KBM-7 (cell line): ENCODE measurements around the gene RANBP3.
"Not testable (repeated sequence)": the region's sequence is repeated elsewhere in the genome, so short reads cannot be mapped to it uniquely, and the experiment has no call there.

Experiments used
- DNase-seq: peaks from one replicate; pipeline ENCODE4 v3.0.0-alpha.2; 2015
- in situ Hi-C: fragments of 300-500 bp; cut with MboI; formaldehyde crosslinking; loops from 2 replicates; pipeline ENCODE4 v1.14.3; 2020; ENCODE audit warnings: low sequenced_read_pairs, low pct_unique_long_range_greater_than_20kb, mixed read lengths

RANBP3 gene

DNA sequence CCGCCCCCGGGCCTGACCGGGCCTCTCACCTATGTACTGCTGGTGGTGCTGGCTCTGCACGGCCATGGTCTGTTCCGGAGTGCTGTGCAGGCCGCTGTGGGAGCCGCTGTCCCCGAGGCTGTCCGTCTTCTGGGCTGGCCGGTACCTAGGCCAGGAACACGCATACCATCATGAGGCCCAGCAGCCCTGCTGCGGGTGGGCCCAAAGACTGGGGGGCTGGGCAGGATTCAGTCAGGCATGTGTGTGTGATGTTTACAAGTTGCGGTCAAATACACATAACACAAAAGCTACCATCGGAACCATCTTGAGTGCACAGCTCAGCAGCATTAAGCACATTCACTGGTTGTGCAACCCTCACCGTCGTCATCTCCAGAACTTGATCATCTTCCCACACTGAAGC lies 32.2 kb upstream of the RANBP3 start:
- in situ Hi-C loops, result no loop called here
- no peak for DNase-seq

DNA sequence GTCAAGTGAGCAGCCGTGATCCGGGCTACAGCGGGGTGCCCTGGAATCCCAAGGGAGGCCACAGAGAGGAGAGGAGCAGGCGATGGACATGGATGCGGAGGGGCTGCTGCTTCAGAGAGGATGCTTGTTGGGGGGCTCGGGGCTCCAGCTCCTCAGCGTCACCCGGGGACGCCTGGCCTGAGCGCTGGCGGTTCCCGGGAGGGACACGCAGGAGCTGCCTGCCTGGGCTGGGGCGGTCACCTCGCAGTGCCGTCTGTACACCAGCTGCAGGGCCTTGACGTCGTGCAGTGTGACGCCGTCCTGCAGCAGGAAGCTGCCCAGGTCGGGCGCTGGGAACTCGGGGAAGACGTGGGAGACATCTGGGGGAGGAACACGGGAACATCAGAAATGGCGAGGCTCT lies 29.9 kb upstream of the RANBP3 start:
- in situ Hi-C loops, result no loop called here
- DNase-seq, result no peak

DNA sequence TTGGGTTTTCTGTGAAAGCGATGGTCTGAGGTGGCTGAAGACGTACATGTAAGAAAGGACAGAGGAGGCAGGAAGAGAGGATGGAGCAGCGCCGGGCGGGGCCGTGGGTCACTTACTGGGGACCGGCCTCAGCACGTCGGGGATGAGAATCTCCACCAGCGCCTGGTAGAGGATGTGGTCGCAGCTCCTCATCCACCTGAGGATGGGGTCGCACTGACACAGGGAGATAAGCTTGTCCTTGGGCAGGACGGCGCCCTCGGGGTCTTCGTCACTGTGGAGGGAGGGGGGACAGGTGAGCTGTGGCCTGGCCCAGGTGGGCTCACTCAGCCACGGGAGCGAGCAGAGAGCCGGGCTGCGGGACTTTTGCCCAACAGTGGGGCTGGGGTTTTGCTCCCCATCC lies 29.0 kb upstream of the RANBP3 start:
- in situ Hi-C loops, result no loop called here
- no peak for DNase-seq

DNA sequence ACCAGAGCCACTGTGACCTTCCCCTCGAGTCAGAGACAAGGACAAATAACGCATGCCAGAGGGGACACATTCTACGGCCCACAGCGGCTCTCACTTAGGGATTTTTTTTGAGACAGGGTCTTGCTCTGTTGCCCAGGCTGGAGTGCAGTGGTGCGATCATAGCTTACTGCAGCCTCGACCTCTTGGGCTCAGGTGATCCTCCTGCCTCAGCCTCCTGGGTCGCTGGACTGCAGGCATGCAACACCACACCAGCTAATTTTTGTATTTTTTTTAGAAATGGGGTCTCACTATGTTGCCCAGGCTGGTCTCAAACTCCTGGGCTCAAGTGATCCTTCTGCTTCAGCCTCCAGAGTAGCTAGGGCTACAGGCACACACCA lies 28.1 kb upstream of the RANBP3 start:
- in situ Hi-C loops, DNase-seq: not testable (repeated sequence)

DNA sequence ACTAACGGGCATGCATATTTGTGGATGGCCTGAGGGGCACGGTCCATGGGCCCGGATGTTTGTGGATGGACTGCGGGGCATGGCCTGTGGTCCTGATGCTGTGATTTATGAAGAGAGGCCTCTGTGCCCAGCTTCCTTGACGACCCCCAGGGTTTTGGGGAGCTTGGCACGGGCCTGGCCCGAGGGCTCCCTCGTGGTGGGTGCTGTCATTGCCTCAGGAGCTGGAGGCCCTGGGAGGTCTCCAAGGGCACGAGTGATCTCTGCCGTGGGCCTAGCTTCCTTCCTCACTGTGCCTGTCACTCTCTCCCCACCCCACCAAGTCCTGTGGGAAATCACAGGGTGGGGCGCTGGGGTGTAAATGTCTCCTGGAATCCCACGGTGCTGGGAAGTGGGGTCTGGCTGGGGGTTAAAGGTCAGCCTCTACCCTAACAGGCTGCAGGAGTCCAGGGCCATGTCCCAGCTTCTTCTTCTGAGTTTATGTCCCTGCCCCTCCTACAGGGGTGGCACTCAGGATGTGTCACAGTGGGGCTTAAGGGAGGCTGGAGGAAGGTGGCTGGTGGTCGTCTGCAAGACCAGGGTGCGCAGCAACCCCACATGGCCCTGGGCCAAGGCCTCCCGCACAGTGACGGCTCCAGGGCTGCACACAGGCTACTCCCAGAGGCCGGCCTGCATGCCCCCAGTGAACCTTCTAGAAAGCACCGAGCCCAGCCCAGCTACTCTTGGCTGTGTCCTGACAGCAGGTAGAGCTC lies 27.6 kb upstream of the RANBP3 start:
- in situ Hi-C loops, result no loop called here
- no peak for DNase-seq

DNA sequence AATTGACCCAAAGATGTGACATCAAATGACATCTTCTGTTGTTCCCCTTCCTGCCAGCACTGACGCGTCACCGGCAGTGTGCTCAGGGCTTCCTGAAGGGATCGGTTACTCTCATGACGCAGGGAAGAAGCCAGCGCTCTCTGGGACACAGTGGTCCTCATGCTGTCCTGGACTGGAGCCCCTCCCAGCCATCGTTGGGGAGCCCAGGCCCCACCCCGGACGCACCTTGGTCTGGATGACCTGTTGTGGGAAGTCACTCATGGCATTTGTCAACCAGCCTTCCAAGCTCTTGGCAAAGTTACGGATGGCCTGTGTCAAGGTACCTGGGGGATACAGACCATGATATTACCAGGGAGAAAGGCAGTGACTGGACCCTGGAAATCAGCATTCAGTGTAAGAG lies 26.0 kb upstream of the RANBP3 start:
- no peak for DNase-seq
- in situ Hi-C loops, result no loop called here

DNA sequence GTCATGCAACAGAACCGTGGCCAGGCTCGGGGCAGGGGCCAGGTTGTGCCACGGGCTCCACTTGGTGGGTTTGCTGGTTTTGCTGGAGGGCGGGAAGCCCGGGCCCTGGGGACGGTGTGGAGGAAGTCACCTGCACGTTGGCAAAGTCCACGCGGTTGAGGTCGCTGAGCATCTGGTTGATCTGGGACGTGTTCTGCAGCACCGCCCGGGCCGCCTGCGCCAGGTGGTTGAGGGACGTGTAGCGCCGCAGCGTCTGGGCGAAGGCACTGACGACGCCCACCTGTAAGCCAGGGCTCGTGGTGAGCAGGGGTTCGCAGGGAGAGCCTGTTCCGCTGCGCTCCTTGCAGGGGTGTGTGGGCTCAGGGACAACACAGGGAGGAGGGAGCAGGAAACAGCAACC lies 24.7 kb upstream of the RANBP3 start:
- no peak for DNase-seq
- in situ Hi-C loops, result no loop called here

DNA sequence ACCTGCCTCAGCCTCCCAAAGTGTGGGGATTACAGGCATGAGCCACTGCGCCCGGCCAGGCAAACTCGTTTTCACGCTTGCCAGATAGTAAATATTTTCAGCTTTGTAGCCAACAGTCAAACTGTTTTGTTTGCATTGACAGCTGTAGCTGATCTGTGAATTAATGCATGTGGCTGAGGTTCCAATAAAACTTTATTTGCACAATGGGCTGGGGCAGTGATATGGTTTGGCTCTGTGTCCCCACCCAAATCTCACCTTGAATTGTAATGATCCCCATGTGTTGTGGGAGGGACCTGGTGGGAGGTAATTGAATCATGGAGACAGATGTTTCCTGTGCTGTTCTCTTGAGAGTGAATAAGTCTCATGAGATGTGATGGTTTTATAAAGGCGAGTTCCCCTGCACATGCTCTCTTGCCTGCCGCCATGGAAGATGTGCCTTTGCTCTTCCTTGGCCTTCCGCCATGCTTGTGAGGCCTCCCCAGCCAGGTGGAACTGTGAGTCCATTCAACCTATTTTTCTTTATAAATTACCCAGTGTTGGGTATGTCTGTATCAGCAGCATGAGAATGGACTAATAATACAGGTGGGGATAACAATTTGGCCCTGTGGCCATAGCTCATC lies 22.4 kb upstream of the RANBP3 start:
- in situ Hi-C loops, result no loop called here
- DNase-seq, result no peak

DNA sequence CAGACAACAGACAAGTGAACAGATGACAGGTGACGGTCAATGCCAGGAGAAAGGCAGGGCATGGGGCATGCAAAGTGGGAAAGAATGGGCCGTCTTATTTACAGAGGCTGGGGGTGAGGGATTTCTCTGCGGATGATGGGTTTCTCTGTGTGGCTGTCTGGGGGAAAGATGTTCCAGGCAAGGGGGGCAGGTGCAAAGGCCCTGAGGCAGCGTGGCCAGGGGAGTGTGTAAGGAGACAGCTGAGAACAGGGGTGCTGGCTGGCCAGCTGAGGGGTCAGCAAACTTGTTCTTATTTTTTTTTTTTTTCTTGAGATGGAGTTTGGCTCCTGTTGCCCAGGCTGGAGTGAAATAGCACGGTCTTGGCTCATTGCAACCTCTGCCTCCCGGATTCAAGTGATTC lies 21.8 kb upstream of the RANBP3 start:
- no peak for DNase-seq
- in situ Hi-C loops, result no loop called here

DNA sequence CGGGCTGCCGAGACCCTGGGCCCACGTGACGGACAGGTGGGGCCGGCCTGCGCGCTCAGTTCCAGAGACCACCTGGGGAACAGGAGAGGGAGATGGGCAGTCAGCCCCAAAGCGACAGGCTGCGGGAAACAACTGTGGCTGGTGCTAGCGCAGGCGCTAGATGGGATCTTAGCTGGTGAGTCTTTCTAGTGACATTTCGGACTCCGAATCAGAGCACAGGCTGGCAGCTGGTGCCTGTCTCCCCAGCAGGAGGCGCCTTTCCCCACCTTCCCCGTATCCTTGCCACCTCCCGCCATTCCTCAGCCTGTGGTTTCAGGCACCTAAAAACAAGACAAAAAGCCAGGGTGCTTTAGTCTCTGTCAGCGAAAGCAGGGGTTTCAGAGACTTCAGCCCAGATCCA lies 19.4 kb upstream of the RANBP3 start:
- DNase-seq, result no peak
- in situ Hi-C loops, result no loop called here

DNA sequence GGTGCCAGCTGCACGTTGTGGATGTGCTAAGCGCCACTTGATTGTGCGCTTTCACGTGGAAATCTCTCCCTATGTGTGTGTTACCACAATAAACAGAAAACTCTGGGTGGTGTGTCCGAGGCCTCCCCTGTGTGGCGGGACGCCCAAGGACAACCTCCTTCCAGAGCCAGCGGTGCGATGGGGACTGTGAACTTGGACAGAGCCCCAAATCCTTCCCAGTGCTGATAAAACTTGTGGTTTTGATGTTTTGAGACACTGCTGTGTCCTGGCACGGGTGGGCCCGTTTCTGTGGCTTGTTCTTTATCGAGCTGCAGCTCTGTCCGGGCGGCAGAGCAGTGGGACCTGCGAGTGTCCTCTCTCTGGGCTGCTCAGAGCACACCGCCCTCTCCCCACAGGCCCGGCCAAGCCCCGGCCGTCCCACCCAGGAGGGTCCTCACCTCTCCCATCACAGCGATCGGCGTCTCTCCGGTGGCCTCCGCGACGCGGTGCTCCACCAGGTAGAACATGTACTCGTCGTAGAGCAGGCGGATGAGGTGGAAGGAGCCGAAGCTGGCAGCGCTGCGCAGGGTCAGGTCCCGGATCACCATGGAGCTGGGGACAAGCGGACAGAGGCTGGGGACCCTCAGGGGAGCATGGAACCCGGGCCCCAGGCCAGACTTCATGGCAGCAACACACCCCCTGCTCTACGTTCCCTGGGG lies 18.8 kb upstream of the RANBP3 start:
- DNase-seq, result no peak
- in situ Hi-C loops, result no loop called here

DNA sequence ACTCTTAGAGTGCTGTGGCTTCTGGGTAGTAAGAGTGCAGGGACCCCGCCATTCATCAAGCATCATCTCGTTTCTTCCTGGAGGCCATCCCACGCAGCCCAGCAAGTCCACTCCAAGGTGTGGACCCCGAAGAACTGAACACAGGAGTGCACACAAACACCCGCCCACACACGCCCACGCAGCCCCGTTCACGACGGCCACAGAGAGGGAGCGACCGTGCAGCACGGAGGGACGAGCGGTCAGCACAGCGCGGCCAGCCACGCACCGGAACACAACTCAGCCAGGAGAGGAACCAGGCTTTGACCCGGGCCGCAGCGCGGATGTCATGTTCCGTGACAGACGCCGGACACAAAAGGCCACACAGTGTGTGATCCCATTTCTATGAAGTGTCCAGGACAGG lies 18.2 kb upstream of the RANBP3 start:
- in situ Hi-C loops, result no loop called here
- DNase-seq, result no peak

DNA sequence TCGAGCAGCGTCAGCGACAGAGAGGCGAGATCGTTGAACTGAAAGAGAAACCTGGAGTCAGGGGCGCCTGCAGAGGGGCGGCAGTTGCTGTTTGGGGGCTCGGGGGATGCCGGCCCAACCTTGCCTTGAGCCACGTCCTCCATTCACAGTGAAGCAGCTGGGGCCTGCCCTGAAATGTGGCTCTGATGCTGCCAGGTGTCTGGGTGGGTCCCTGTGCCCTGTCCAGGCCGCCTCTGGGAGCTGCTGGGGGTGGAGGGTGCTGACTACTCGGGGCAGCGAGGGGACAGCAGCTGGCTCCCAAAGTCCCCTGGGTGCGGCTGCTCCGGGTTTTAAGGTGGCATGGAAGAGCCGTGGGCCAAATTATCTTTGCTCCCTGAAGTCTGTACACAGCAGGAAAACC lies 17.7 kb upstream of the RANBP3 start:
- in situ Hi-C loops, result no loop called here
- DNase-seq, result no peak

DNA sequence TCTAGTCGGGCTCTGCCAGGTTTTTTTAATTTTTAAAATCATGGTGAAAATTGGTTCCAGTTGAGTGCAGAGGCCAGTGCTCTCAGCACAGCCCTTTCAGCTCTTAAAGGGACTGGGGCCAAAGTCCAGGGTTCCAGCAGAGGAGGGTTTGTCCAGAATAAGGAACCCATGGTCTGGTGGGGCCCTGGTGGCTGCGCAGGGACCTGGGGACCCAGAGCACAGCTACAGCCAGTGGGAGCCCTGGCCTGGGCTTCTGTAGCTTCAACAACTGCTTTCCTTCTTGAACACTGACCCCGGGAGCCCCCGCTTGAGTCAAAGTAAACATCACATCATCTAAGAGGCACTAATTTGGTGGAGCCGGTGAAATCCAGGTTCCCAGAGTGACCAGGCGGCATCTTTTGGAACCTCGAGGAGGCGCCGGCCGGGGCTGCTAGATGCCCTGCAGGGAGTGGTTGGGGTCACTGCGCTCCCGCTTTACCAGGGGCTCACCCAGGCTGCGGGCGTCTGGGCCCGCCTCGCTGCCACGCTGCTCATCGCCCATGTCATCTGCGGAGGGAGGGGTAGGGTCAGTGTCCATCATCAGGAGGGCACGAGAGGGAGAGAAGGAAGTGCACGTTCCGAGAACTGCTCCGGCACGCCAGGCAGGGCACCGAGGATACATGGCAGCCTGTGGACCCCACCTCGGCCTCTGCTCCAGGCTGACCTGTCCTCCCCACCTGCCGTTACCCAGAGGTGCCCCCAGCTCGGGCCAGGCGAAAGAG lies 16.6 kb upstream of the RANBP3 start:
- in situ Hi-C loops, result no loop called here
- DNase-seq, result no peak

DNA sequence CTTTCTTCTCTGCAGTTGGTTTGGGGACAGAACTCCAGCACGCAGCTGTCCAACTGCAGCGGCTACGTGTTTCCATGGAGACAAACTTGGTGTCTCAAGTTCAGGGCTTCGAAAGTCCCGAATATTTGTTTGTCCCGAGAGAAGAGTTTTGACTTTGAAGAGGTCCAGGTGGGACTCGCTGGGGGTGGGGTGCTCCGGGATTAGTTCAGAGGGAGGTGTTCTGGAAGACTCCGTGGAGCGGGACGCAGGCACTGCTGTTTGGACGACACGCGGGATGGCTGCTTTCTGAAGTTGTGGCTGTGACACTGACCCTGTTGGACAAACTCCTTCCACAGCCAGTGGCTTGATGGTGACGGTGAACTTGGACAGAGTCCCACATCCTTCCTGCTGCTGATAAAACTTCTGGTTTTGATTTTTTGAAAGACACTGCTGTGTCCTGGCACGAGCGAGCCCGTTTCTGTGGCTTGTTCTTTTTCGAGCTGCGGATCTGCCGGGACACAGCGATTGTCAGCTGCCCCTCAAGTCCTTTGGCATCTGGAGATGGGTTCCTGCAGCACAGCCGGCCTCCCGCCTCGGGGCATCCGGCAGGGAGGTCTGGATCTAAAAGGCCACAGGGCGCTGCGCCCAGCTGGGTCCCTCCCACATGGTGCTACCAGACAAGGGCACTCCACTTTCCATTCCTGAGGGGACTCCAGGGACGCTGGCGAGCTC lies 15.9 kb upstream of the RANBP3 start:
- in situ Hi-C loops, result no loop called here
- no peak for DNase-seq

DNA sequence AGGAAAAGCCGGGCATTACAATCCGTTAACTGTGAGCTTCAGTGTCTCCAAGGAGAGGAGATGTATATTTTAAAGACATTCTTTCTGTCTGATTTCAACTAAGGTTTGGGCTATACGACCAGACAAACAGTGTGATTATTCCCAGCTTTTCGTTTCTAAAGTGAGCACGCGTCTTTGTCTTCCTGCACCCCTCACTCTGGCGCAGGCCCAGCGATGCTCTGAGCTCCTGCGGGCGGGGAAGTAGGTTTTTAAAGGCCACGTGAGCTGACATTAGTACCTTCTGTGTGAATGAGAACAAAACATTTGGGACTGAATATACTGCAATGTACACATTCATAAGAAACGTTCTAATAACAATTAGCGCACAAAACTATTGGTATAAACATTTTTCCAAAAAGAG lies 15.3 kb upstream of the RANBP3 start:
- no peak for DNase-seq
- in situ Hi-C loops, result no loop called here

DNA sequence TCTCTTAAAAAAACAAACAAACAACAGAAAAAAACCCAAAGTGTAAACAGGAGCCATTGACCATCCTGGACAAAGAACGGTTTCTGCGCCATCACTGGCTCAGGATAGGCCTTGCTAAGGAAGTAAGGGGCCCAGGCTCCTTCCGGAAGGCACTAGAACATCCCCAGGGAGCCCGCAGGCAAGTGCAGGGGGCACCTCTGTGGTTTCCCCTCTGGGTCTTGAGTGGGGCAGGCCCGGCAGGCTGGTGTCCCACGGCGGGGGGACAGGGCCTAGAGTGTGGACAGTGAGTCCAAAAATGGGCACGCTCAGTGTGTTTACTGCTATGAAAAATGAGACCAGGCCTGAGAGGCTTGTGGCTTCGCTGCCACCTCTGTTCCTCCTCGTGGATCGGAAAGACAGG lies 14.8 kb upstream of the RANBP3 start:
- in situ Hi-C loops, result no loop called here
- DNase-seq, result no peak

DNA sequence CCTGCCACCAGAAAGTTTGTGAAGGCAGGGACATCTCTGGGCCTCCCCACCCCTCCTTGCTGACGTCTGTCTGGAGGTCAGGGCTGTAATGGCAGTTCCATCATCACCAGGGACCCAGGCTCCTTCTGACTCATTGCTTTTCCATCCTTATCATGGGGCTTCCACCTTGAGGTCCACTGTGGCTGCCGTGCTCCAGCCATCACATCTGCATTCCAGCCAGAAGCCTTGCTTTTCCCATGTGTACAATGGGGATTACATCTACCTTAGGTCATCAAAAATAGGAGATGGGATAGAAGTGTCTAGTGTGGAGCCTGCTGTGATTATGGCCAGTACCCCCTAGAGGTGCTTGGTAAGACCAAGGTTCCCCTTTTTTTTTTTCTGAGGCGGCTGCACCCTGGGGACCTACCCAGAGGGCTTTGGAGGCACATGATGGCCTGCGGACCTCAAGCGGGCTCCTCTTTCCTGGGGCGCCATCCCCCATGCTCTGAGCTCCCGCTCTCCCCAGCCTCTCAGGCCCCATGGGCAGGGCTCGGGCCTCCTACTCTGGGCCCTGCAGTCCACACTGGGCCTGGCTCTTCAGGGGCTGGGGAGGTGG lies 13.4 kb upstream of the RANBP3 start:
- in situ Hi-C loops, result no loop called here

DNA sequence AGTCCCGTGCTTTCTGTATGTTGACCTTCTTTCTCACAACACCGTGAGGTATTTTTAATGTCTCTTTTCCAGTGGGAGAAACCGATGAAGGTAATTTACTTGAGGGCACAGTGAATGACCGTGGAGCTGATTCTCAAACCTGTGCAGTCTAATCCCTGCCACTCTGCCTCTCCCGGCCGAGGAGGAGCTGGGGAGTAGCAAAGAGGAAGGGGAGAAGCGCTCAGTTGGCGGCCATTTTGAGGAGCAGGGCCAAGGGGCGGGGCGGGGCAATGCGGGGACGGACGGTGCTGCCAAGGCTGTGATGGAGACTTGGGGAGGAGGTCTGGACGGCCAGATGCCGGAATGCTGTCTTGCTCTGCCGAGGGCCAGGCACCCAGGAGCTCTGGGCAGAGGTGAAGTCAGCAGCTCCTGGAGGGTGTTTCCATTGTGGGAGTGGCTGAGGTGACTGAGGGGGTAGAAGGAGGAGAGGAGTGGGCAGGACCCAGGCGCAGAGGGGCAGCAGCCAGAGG lies 12.4 kb upstream of the RANBP3 start:
- no peak for DNase-seq
- in situ Hi-C loops, result no loop called here

More for the DNA sequence above, 13.4 kb upstream of the RANBP3 start:
- no peak for DNase-seq
